DOHH2 (cell line): ENCODE measurements around the gene IQSEC2.
A peak's percentile ranks its signal among the peaks of the same experiment; 100 is the strongest.

Source experiments
- H3F3A ChIP-seq: fragments of 200-600 bp; sonication (generic), shearing (Covaris generic); 2 replicates; pipeline ENCODE4 v1.6.0; 2016; ENCODE audit warnings: antibody characterized with exemption, mild to moderate bottlenecking; ENCODE audit not compliant: control insufficient read depth, insufficient read depth
- H3K27ac ChIP-seq: fragments of 200-600 bp; sonication (generic); 2 replicates; pipeline ENCODE4 v1.5.1; 2014; ENCODE audit warnings: low read depth, mild to moderate bottlenecking, low read length, moderate library complexity
- H3K27me3 ChIP-seq: fragments of 200-600 bp; sonication (generic); 2 replicates; pipeline ENCODE4 v1.6.1; 2014; ENCODE audit warnings: mild to moderate bottlenecking, low read length, mixed read lengths; ENCODE audit not compliant: control insufficient read depth
- H3K36me3 ChIP-seq: fragments of 200-600 bp; sonication (generic); 2 replicates; pipeline ENCODE4 v1.6.1; 2014; ENCODE audit warnings: mild to moderate bottlenecking, low read length, moderate library complexity, mixed read lengths; ENCODE audit not compliant: control insufficient read depth
- H3K4me1 ChIP-seq: fragments of 200-600 bp; sonication (generic); 2 replicates; pipeline ENCODE4 v1.6.1; 2014; ENCODE audit warnings: mild to moderate bottlenecking, low read length, mixed read lengths; ENCODE audit not compliant: control insufficient read depth
- H3K4me2 ChIP-seq: fragments of 200-600 bp; sonication (generic); 2 replicates; pipeline ENCODE4 v1.6.0; 2014; ENCODE audit warnings: mild to moderate bottlenecking, low read length, moderate library complexity
- H3K4me3 ChIP-seq: fragments of 200-600 bp; sonication (generic); 2 replicates; pipeline ENCODE4 v1.5.1; 2014; ENCODE audit warnings: mild to moderate bottlenecking, low read length, mixed read lengths
- H3K79me2 ChIP-seq: fragments of 200-600 bp; sonication (generic); 2 replicates; pipeline ENCODE4 v1.6.1; 2014; ENCODE audit warnings: mild to moderate bottlenecking, low read length, mixed read lengths; ENCODE audit not compliant: control insufficient read depth
- H3K9me2 ChIP-seq: fragments of 200-600 bp; sonication (generic); replicated peaks from 2 replicates; pipeline ENCODE4 v1.6.1; 2014; ENCODE audit warnings: mild to moderate bottlenecking, low read length, mixed read lengths; ENCODE audit not compliant: control insufficient read depth
- H3K9me3 ChIP-seq: fragments of 200-600 bp; sonication (generic); 2 replicates; pipeline ENCODE4 v1.6.1; 2014; ENCODE audit warnings: antibody characterized with exemption, low read length, mixed read lengths; ENCODE audit not compliant: control insufficient read depth, insufficient read depth
- H4K20me1 ChIP-seq: fragments of 200-600 bp; sonication (generic); 2 replicates; pipeline ENCODE4 v1.6.0; 2014; ENCODE audit warnings: low read depth, mild to moderate bottlenecking, antibody characterized with exemption, low read length, moderate library complexity; ENCODE audit not compliant: control insufficient read depth, insufficient read depth
- CTCF ChIP-seq: fragments of 200-600 bp; sonication (generic); IDR thresholded peaks from one replicate; pipeline ENCODE4 v1.5.1; 2014; ENCODE audit warnings: antibody characterized with exemption, mild to moderate bottlenecking, low read depth, low read length; ENCODE audit not compliant: poor library complexity, severe bottlenecking
- EZH2phosphoT487 ChIP-seq: fragments of 200-600 bp; sonication (generic); IDR thresholded peaks from 2 replicates; pipeline ENCODE4 v1.6.1; 2017; ENCODE audit warnings: borderline replicate concordance, mild to moderate bottlenecking, antibody characterized with exemption, low read length, moderate library complexity, mixed read lengths

IQSEC2 gene

GRCh38 chrX:53286171-53286570, 4.8 kb upstream of the IQSEC2 start:
- H3K4me2 ChIP-seq = no peak overlapping the region
- no peaks in the 10 kb centered on the region for H3K79me2 ChIP-seq

GRCh38 chrX:53285591-53285990, 4.2 kb upstream of the IQSEC2 start:
- H3K27me3 ChIP-seq = no peaks in the 10 kb centered on the region
- no peaks in the 10 kb centered on the region for H3K9me3 ChIP-seq
- H3K4me1 ChIP-seq = peaks cover 26% of the 10 kb centered on the region
- H3K36me3 ChIP-seq = no peaks in the 10 kb centered on the region
- no peaks in the 10 kb centered on the region for H4K20me1 ChIP-seq
- no peak overlapping the region for H3K27ac ChIP-seq
- H3K9me2 ChIP-seq = no peaks in the 10 kb centered on the region
- TF ChIP-seq CTCF (no peak), EZH2phosphoT487 (no peak)
- H3F3A ChIP-seq = no peaks in the 10 kb centered on the region
- no peak overlapping the region for H3K4me3 ChIP-seq
- H3K4me2 ChIP-seq = no peak overlapping the region
- no peaks in the 10 kb centered on the region for H3K79me2 ChIP-seq

More at GRCh38 chrX:53286171-53286570, 4.8 kb upstream of the IQSEC2 start:
- Histone ChIP-seq H3K36me3 (no peaks in the 10 kb centered on the region), H3K4me3 (no peak overlapping the region), H3K4me1 (peaks cover 26% of the 10 kb centered on the region), H3K27ac (no peak overlapping the region), H3K9me2 (no peaks in the 10 kb centered on the region), H3K27me3 (no peaks in the 10 kb centered on the region), H3F3A (no peaks in the 10 kb centered on the region), H3K9me3 (no peaks in the 10 kb centered on the region), H4K20me1 (no peaks in the 10 kb centered on the region)
- TF ChIP-seq EZH2phosphoT487 (no peak), CTCF (no peak)

- Histone ChIP-seq H3K9me2 (no peaks in the 10 kb centered on the region), H3K36me3 (no peaks in the 10 kb centered on the region), H3K4me2 (no peak overlapping the region), H3K4me1 (peaks cover 26% of the 10 kb centered on the region), H4K20me1 (no peaks in the 10 kb centered on the region), H3K27me3 (no peaks in the 10 kb centered on the region), H3K9me3 (no peaks in the 10 kb centered on the region), H3K27ac (no peak overlapping the region), H3K4me3 (no peak overlapping the region), H3K79me2 (no peaks in the 10 kb centered on the region), H3F3A (no peaks in the 10 kb centered on the region)
- no peak for TF ChIP-seq EZH2phosphoT487
- TF ChIP-seq CTCF = peak; percentile 79
Measured at GRCh38 chrX:53284684-53285447, 3.5 kb upstream of the IQSEC2 start.
